Body of pancreas (tissue), 4 donors: ENCODE data around the gene MAX.

Experiments used
- CTCF ChIP-seq, 7 experiments: fragments of 450-650 bp in 4 of 7; fragments of 200-600 bp in 3 of 7; sonication (generic) in 3 of 7; IDR thresholded peaks; one replicate each; pipeline ENCODE4 v1.5.1; 2016 to 2019; ENCODE audit warnings: antibody characterized with exemption in 7 of 7
- POLR2A ChIP-seq, 3 donors: fragments of 450-650 bp; IDR thresholded peaks; one replicate each; pipeline ENCODE4 v1.6.1; 2016; ENCODE audit warnings: antibody characterized with exemption in 3 of 3, mild to moderate bottlenecking in 2 of 3

GRCh38 chr14:65070471-65070976, 31.8 kb downstream of the MAX start:
- TF ChIP-seq CTCF (IDR thresholded peaks at IDR 0.05) = no peak
- TF ChIP-seq POLR2A (IDR thresholded peaks at IDR 0.05) = no peak
